Activated CD4-positive, CD25-positive, alpha-beta regulatory T cell treated with anti-CD3 and anti-CD28 coated beads, Interleukin-2, amount 50 U/mL, for 24 hours (primary cell): ENCODE results near the gene STX8.
"Not testable (repeated sequence)": the region's sequence is repeated elsewhere in the genome, so short reads cannot be mapped to it uniquely, and the experiment has no call there.

Source experiments
- ATAC-seq, 2 donors: fragments of 150-1000 bp; cut with Tn5 transposase; one replicate each; pipeline ENCODE4 v1.10.0; 2021; ENCODE audit warnings: mild to moderate bottlenecking in 1 of 2, moderate library complexity in 1 of 2

The STX8 gene

DNA sequence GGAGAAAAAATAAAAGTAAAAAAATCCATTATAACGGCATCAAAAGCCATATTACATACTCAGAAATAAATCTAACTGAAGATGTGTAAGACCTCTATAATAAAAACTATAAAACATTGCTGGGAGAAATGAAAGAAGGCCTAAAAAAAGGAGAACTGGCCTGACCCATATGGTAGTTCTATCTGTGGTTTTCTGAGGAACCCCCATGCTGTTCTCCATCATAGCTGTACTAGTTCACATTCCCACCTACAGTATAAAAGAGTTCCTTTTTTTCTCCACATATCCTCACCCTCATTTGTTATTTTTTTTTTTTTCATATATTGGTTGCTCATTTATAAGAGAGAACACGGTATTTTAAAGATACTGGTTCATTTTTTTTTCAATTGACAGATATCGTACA, 191.8 kb downstream of the STX8 start:
- no peak for ATAC-seq

GRCh38 chr17:9382626-9383025, 193.0 kb downstream of the STX8 start:
- no peak for ATAC-seq

DNA sequence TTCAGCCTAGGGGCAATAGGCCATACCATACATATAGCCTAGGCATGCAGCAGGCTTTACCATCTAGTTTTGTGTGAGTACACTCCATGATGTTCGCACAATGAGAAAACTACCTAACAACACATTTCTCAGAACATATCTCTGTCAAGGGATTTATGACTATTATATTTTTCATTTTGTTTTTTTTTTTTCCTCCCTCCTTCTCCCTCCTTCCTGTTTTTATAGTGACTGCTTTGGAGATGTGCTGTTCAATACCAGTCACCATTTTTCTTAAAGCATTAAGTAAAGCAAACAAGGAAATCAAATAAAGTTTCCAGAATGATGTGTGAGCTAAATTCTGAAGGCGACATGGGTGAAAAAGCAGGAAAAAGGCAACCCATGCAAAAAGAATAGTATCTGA, 194.6 kb downstream of the STX8 start:
- ATAC-seq = no peak

- ATAC-seq = no peak
Observed at GRCh38 chr17:9380361-9380760, 195.3 kb downstream of the STX8 start.

GRCh38 chr17:9376177-9376576, 199.4 kb downstream of the STX8 start:
- ATAC-seq = not testable (repeated sequence)

DNA sequence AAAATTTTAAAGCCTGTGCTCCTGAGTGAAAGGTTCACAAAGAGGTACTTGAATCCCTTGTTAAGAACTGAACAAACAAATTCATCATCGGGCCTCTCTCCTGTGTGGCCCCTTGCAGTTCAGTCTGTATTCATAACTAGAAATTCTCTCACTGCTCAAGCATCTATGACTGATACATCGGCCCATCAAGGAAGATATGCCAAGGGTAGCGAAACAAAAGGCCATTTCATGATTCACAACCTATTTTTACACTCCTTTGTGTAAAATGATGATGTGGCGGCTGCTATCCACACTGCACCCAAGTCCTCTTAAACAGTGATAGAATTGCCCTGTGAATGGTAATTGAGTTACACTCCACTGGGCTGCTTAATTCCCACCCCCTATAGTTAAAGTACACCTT, 204.6 kb downstream of the STX8 start:
- ATAC-seq = peak in 1 of 2 donors; percentile 80

GRCh38 chr17:9370467-9370866, 205.2 kb downstream of the STX8 start:
- ATAC-seq = no peak

GRCh38 chr17:9368631-9369030, 207.0 kb downstream of the STX8 start:
- ATAC-seq = no peak

- no peak for ATAC-seq
Observed at GRCh38 chr17:9367156-9367555, 208.5 kb downstream of the STX8 start.

GRCh38 chr17:9364837-9365430, 210.7 kb downstream of the STX8 start:
- no peak for ATAC-seq

DNA sequence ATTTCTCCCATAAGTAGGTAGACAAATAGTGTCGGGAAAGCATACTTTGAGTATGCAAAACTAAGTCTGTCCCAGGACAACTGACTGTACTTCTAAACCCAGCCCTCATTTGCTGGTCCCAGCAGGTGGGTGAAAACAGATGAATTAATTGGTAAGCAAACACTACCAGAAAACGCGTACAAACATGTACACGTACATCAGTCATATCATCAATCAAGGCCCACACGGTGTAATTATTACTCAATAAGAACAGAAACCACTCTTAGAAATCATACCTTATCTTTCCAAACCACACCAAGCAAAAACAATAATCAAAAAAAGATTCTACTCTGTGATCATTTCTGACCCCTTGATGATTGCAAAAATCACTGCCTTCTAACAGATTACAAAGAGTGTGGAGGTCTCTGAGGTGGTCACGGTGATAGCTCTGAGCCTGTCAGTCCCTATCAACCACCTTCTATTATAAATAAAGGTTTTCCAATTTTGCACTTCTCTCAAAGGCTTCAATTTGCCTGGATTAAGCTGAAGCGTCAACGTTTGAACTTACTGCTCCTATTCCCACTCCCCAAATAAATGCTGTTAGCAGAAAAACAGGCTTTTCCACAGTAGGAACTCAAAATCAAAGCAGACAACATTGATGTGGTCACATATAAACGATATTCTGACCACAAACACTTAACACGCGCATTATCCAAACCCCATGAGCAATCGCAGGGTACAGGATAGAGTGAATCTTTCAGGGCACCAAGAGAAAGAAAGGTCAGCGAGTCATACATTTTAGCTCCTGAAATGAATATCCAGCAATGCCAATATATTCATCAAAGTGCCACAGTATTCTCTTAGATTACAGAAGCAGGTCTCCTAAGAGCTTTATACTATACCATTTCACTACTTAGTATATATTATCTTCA, 211.9 kb downstream of the STX8 start:
- peak in 1 of 2 donors; percentile 53 for ATAC-seq

DNA sequence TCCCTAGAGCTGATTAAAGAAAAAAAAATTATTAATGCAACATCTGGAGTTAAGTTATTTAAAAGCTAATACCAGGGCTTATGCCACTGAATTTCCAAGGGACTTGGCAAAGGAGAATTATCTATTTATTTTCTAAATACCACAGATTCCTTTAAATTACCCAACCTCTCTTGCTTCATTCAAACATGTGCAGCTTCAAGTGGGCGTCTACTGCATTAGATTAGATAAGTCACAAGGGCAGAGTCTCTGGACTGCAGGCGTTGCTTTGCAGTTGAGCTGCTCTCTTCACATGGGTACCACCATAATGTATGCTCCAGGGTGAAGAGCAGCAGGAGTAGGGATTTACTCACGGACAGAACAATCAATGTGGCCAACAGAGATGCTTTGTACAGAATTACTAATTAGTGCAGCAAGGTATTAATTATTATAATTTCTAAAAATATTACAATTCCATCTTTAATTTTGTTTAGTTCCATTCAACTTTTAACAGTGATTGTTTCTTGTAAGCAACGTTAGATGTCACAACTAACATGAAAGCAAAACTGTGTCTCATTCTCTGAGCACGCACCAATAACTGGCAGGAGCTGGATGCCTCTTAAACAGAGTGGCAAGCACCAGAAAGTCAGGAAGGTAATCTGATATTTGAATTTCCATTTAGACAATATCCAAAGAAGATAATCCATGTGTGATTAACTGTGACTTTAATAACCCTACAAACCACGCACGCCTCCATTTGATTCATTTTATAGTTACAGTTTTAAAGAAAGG, 214.2 kb downstream of the STX8 start:
- no peak for ATAC-seq

GRCh38 chr17:9360677-9361081, 214.9 kb downstream of the STX8 start:
- ATAC-seq = no peak

GRCh38 chr17:9356488-9356911, 219.1 kb downstream of the STX8 start:
- no peak for ATAC-seq

DNA sequence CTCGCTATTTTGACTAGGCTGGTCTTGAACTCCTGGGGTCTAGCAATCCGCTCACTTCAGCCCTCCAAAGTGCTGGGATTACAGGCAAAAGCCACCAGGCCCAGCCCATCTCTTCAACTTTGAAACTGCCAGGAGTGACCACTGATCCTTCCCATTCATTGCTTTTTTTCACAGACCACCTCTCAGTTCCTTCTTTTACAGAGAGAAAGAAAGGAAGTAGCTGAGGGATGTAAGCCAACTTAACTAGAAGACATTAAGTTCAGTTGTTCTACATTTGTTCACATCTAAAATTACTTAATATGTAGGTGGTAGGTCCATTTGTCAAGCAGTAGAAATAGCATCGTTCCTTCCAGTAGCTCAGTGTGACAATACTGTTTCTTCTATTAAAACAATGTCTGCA, 219.8 kb downstream of the STX8 start:
- no peak for ATAC-seq

DNA sequence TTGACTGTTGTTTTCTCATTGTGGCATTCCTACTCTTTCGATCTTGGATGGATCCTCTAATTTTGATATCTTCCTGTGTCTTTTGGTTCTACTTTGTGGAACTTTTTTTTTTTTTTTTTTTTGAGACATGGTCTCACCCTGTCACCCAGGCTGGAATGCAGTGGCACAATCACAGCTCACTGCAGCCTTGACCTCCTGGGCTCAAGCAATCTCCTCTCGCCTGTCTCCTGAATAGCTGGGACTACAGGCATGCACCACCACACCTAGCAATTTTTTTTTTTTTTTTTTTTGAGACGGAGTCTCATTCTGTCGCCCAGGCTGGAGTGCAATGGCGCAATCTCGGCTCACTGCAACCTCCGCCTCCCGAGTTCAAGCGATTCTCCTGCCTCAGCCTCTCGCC, 220.4 kb downstream of the STX8 start:
- ATAC-seq = not testable (repeated sequence)

DNA sequence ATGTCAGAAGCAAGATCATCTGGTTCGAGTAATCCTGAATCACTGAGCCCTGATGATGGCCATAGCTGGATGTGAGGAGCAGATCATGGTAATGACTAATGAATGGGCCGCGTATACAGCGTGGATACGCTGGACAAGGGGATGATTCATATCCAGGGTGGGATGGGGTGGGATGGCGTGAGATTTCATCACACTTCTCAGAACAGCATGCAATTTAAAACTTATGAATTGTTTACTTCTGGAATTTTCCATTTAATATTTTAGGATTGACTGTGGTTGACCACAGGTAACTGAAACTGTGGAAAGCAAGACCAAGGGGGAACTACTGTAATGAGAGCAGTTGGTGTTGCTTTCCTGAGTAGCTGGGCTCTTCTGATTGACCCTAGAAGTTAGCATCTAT, 225.5 kb downstream of the STX8 start:
- no peak for ATAC-seq

DNA sequence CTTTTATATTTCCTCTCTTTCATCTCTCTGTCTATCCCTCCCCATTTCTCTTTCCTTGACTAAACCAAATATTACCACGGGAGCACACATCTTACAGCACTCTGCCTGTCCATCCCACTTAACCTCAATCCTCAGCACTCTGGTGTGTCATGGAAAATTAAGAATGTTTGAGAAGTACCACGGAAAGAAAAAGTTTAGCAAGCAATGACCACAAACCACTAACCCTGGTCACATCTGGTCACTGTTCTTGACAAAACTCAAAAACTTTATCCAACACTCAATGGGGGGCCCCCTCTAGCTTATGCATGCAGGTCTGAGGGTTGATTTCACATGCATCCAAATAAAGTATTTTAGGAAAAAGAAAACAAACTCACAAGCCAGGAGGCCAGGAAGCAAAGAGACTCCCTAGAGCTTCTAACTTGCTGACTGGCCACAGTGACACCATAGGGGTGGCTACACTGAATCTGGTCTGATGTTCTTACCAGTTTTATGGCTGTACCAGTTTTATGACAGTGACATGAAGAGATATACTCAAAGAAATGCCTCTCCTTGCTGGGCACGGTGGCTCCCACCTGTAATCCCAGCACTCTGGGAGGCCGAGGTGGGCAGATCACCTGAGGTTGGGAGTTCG, 229.2 kb downstream of the STX8 start:
- ATAC-seq = no peak

DNA sequence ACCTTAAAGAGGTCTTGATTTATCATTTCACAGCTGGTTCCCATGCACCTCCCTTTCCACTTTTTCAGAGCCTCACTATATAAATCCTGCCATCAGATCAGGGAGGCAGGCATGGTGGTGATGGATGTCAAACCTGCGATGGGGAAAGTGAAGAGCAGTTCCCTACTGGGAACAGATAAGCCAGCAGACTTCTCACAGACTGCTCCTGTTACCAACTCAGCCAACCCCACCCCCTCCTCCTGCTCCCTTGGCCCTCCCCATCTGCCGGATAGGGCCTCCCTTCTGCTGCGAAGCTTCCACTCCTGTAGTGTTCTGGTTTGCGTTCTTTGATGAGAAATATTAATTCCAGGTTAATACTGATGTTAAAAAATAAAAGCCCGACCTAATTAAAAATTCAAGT, 232.1 kb downstream of the STX8 start:
- ATAC-seq = no peak

GRCh38 chr17:9342225-9342624, 233.4 kb downstream of the STX8 start:
- ATAC-seq = no peak

- ATAC-seq = no peak
Observed at GRCh38 chr17:9339958-9340357, 235.7 kb downstream of the STX8 start.

DNA sequence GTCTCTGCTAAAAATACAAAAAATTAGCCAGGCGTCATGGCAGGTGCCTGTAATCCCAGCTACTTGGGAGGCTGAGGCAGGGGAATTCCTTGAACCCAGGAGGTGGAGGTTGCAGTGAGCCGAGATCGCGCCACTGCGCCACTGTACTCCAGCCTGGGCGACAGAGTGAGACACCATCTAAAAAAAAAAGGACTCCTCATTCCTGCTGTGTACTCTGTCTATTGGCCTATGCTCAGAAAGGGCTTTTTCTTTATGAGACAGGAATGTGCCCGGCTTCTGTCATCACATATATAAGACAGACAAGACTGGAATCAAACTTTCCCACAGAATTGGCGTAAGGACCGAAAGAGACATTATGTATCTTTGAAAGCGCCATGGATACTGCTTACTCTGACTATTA, 236.1 kb downstream of the STX8 start:
- ATAC-seq = not testable (repeated sequence)

DNA sequence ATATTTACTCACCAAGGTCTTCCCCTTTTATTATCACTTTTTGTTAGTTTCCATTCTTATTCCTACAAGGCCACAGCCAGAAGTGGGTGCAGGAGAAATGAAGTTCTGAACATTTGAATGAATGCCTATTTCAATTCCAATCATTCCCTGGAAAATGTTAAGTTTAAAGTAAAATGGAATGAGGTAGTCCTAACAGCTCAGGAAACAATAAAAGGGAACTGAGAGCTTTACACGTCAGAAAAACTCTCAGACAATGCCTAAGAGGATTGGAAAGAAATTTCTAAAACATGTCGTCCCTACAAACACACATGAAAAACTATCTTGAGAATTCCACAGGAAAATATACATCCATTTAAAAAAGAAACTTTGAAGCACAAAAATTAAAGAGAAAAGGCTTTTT, 238.8 kb downstream of the STX8 start:
- ATAC-seq = no peak
